ENCODE measurements around the gene C14orf93. TPM values are rescaled to one million over a fixed set of nuclear protein-coding genes. Genes with fewer than 3 reads are reported as not detected.
A peak's percentile ranks its signal among the peaks of the same experiment; 100 is the strongest.
"Not testable (repeated sequence)": the region's sequence is repeated elsewhere in the genome, so short reads cannot be mapped to it uniquely, and the experiment has no call there.

C14orf93 gene
- total RNA-seq, 1 experiment from 2014 or later, result 8.2 TPM

DNA sequence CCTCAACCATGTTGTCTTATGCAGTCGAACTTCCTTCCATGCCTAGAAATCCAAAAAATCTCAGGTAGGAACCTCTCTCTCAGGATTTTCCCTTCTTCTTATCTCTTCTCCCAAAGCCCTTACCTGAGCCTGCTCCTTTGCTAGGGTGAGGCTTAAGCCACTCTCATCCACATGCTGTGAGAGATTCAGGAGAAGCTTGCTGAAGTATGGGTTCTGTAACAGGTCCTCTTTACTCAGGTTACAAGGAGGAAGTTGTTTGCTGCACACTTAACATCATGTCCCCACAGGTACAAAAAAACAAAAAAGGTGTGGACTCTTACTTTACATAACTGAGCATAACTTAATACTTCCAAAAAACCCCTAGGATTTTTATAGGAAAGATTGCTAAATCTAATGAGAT, 57.5 kb downstream of the C14orf93 start:
- no peaks in the 10 kb centered on the region; the same call in 1 of the 2 replicates for H3K79me2 ChIP-seq (ENCODE audit: insufficient read depth, low read length)
- H2AFZ ChIP-seq (ENCODE audit: low read length), result no peak overlapping the region
- Mint-ChIP-seq H3K4me1 (peaks cover 15% of the 10 kb centered on the region in 2 experiments), H3K36me3 (ENCODE audit: insufficient read depth in 1 of 3, low read depth in 3 of 3) (peaks cover 21 to 56% (median 52%) of the 10 kb centered on the region in 3 experiments; a peak in 6 of 7 replicates), H3K27me3 (ENCODE audit: low read depth) (no peaks in the 10 kb centered on the region), H3K27ac (peak overlapping the region in 1 of 3 experiments; percentile 4; a peak in 1 of 7 replicates), H3K9me3 (no peaks in the 10 kb centered on the region), H3K4me3 (no peak overlapping the region)
- H3K4me2 ChIP-seq (ENCODE audit: insufficient read depth, insufficient read length, low read length), result no peak overlapping the region
- H3K79me1 ChIP-seq (ENCODE audit: insufficient read depth, low read depth, low read length, poor library complexity, severe bottlenecking), result no peaks in the 10 kb centered on the region
- H3T11ph ChIP-seq (ENCODE audit: low read length), result no peak overlapping the region
- DNase-seq, result no peak
- no peak overlapping the region for H3K14ac ChIP-seq (ENCODE audit: insufficient read depth, low read length)
- H3K9ac ChIP-seq (ENCODE audit: extremely low read depth, insufficient read length, low read length), result no peak overlapping the region
- no peak overlapping the region for H4K8ac ChIP-seq (replicated peaks; ENCODE audit: insufficient read length, low read depth, low read length)
- H3K23me2 ChIP-seq (ENCODE audit: insufficient read length, low read depth, low read length, poor library complexity, severe bottlenecking), result peaks cover 3% of the 10 kb centered on the region
- no peak overlapping the region for H2BK15ac ChIP-seq (ENCODE audit: low read depth, low read length)
- H3K23ac ChIP-seq (ENCODE audit: insufficient read length, low read depth, low read length), result no peak overlapping the region
- H3K27me3 ChIP-seq (ENCODE audit: insufficient read depth, low read length), result no peaks in the 10 kb centered on the region
- H2AK5ac ChIP-seq (ENCODE audit: insufficient read length, low read length), result no peak overlapping the region
- no peak overlapping the region for H3K27ac ChIP-seq (ENCODE audit: insufficient read length, low read depth, low read length)
- no peak overlapping the region for H4K5ac ChIP-seq (ENCODE audit: insufficient read length, low read depth, low read length)
- no peak overlapping the region for H2BK12ac ChIP-seq (ENCODE audit: insufficient read length, low read depth, low read length)
- no peak overlapping the region for H2BK120ac ChIP-seq (ENCODE audit: low read depth, low read length, poor library complexity, severe bottlenecking)
- no peak overlapping the region for H4K91ac ChIP-seq (ENCODE audit: insufficient read length, low read depth, low read length)
- H2BK20ac ChIP-seq (ENCODE audit: low read depth, low read length, poor library complexity, severe bottlenecking), result no peak overlapping the region
- H4K20me1 ChIP-seq (ENCODE audit: control insufficient read depth, insufficient read depth, insufficient read length), result no peaks in the 10 kb centered on the region
- no CpG with 5 or more reads among the region's 1 CpG for WGBS (ENCODE audit: extremely low coverage, insufficient read length, low lambda C conversion rate)
- no peak for TF ChIP-seq CTCF (conservative IDR thresholded peaks at IDR 0.05)
- no peak overlapping the region for H3K56ac ChIP-seq (ENCODE audit: insufficient read length, low read depth, low read length)
- no peaks in the 10 kb centered on the region for H3K9me3 ChIP-seq (ENCODE audit: control insufficient read depth, low read depth, low read length)
- H3K4me1 ChIP-seq (ENCODE audit: insufficient read depth, low read length), result 0 out of 2 replicates have a peak, but pooled peaks cover 2% of the 10 kb centered on the region
- H3K4ac ChIP-seq (ENCODE audit: low read depth, low read length), result no peak overlapping the region
- H2BK5ac ChIP-seq (ENCODE audit: insufficient read length, low read length), result no peak overlapping the region
- H3K18ac ChIP-seq (ENCODE audit: insufficient read length, low read depth, low read length), result no peak overlapping the region

DNA sequence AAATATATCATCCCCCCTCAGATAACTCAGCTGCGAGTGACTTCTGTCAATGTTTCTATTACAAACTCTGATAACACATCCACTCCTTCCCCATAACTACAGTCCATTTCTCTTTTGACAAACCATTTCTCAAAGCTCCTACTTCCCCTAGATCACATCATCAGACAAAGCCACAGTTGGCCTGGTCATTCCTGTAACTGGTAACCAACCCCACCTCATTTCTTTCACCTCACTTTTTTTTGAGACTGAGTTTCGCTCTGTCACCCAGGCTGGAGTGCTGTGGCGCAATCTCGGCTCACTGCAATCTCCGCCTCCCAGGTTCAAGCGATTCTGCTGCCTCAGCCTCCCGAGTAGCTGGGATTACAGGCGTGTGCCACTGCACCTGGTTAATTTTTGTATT, 58.1 kb downstream of the C14orf93 start:
- Mint-ChIP-seq H3K4me1 (peaks cover 15% of the 10 kb centered on the region in 2 experiments), H3K36me3 (ENCODE audit: insufficient read depth in 1 of 3, low read depth in 3 of 3) (peaks cover 26 to 62% (median 58%) of the 10 kb centered on the region in 3 experiments; a peak in 6 of 7 replicates), H3K27ac (peak overlapping the region in 1 of 3 experiments; percentile 11; a peak in 2 of 7 replicates)
- H3K27ac ChIP-seq (ENCODE audit: insufficient read length, low read depth, low read length); H2AK5ac ChIP-seq (ENCODE audit: insufficient read length, low read length); H3K14ac ChIP-seq (ENCODE audit: insufficient read depth, low read length); H3K4me3 Mint-ChIP-seq; H3K4ac ChIP-seq (ENCODE audit: low read depth, low read length); H3K56ac ChIP-seq (ENCODE audit: insufficient read length, low read depth, low read length); H2AFZ ChIP-seq (ENCODE audit: low read length); H4K91ac ChIP-seq (ENCODE audit: insufficient read length, low read depth, low read length); H3K9ac ChIP-seq (ENCODE audit: extremely low read depth, insufficient read length, low read length); H2BK20ac ChIP-seq (ENCODE audit: low read depth, low read length, poor library complexity, severe bottlenecking); H3K27me3 Mint-ChIP-seq (ENCODE audit: low read depth); H3K79me2 ChIP-seq (ENCODE audit: insufficient read depth, low read length); H3K9me3 Mint-ChIP-seq; H2BK5ac ChIP-seq (ENCODE audit: insufficient read length, low read length); H2BK15ac ChIP-seq (ENCODE audit: low read depth, low read length); H2BK12ac ChIP-seq (ENCODE audit: insufficient read length, low read depth, low read length); H3K4me2 ChIP-seq (ENCODE audit: insufficient read depth, insufficient read length, low read length); H3K4me1 ChIP-seq (ENCODE audit: insufficient read depth, low read length); H4K8ac ChIP-seq (replicated peaks; ENCODE audit: insufficient read length, low read depth, low read length); H3T11ph ChIP-seq (ENCODE audit: low read length); H3K18ac ChIP-seq (ENCODE audit: insufficient read length, low read depth, low read length); H3K9me3 ChIP-seq (ENCODE audit: control insufficient read depth, low read depth, low read length); H3K23me2 ChIP-seq (ENCODE audit: insufficient read length, low read depth, low read length, poor library complexity, severe bottlenecking); H4K20me1 ChIP-seq (ENCODE audit: control insufficient read depth, insufficient read depth, insufficient read length); H4K5ac ChIP-seq (ENCODE audit: insufficient read length, low read depth, low read length); H3K23ac ChIP-seq (ENCODE audit: insufficient read length, low read depth, low read length); H3K27me3 ChIP-seq (ENCODE audit: insufficient read depth, low read length); DNase-seq; H3K79me1 ChIP-seq (ENCODE audit: insufficient read depth, low read depth, low read length, poor library complexity, severe bottlenecking); H2BK120ac ChIP-seq (ENCODE audit: low read depth, low read length, poor library complexity, severe bottlenecking): not testable (repeated sequence)
- no CpG with 5 or more reads among the region's 8 CpGs for WGBS (ENCODE audit: extremely low coverage, insufficient read length, low lambda C conversion rate)

Data from H9 (cell line).